Activated T-cell treated with anti-CD3 and anti-CD28 coated beads, Interleukin-2, amount 50 U/mL, for 4 hours (primary cell): ENCODE results near the gene SOX11. TPM values are rescaled to one million over a fixed set of nuclear protein-coding genes. Genes with fewer than 3 reads are reported as not detected.

Source experiments
- ATAC-seq, 2 donors: fragments of 200-7000 bp; cut with Tn5 transposase; one replicate each; pipeline ENCODE4 v1.10.0; 2021
- DNase-seq: peaks from one replicate; pipeline ENCODE4 v3.0.0-alpha.2; 2020
- H3K27me3 Mint-ChIP-seq: one replicate; pipeline ENCODE4 v1.8.0; 2021; ENCODE audit warnings: low read depth, mixed read lengths
- H3K36me3 Mint-ChIP-seq: one replicate; pipeline ENCODE4 v1.8.0; 2022; ENCODE audit warnings: mixed read lengths; ENCODE audit not compliant: insufficient read depth
- H3K4me1 Mint-ChIP-seq: one replicate; pipeline ENCODE4 v1.8.0; 2021; ENCODE audit warnings: low read depth, mixed read lengths
- H3K4me3 Mint-ChIP-seq: one replicate; pipeline ENCODE4 v1.8.0; 2021; ENCODE audit warnings: mild to moderate bottlenecking, moderate library complexity, mixed read lengths
- H3K9me3 Mint-ChIP-seq: one replicate; pipeline ENCODE4 v1.8.0; 2021; ENCODE audit warnings: mixed read lengths
- total RNA-seq, 3 donors: library from RNA; stranded (reverse); gene quantifications; one replicate each; pipeline ENCODE4 v1.2.1, GENCODE V29; 2021

Gene SOX11
- total RNA-seq, 3 donors from 2014 or later = 0.03 TPM; not detected in 2

DNA sequence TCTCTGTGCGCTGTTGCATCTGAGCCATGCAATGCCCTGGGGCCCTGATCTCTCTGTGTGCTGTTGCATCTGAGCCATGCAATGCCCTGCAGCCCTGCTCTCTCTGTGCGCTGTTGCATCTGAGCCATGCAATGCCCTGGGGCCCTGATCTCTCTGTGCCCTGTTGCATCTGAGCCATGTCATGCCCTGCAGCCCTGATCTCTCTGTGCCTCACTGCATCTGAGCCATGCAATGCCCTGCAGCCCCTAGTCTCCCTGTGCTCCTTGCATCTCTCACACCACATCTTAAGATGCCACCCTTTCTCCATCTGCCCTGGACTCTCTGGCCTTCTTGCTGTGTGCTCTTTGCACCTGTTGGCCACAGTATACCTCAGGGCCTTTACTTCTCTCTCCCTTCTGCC, 56.2 kb downstream of the SOX11 start:
- DNase-seq (no peak), ATAC-seq (no peak)
- H3K4me3 Mint-ChIP-seq = no peak overlapping the region
- no peaks in the 10 kb centered on the region for H3K27me3 Mint-ChIP-seq
- no peaks in the 10 kb centered on the region for H3K4me1 Mint-ChIP-seq
- peaks cover 8% of the 10 kb centered on the region for H3K9me3 Mint-ChIP-seq
- no peaks in the 10 kb centered on the region for H3K36me3 Mint-ChIP-seq

DNA sequence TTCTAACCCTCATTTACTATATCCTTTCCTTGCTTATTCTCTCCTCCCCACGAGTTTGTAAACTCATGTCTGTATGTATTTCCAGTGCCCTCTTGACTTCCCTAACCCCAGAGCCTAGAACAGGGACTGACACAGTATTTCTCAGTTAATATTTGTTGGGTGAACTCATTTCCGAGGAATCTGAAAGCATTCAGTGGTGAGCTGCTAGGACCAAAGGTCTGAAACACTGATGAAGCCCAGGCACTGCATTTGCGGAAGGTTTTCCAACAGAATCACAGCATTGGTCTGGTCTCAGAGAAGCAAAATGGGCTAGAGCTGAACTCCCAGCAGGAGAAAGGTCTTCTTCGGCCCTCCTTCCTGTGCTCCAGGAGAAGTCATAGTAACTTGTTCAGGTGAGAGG, 56.8 kb downstream of the SOX11 start:
- Mint-ChIP-seq H3K27me3 (no peaks in the 10 kb centered on the region), H3K9me3 (peaks cover 8% of the 10 kb centered on the region), H3K36me3 (no peaks in the 10 kb centered on the region), H3K4me1 (no peaks in the 10 kb centered on the region), H3K4me3 (no peak overlapping the region)
- DNase-seq (no peak), ATAC-seq (no peak)

DNA sequence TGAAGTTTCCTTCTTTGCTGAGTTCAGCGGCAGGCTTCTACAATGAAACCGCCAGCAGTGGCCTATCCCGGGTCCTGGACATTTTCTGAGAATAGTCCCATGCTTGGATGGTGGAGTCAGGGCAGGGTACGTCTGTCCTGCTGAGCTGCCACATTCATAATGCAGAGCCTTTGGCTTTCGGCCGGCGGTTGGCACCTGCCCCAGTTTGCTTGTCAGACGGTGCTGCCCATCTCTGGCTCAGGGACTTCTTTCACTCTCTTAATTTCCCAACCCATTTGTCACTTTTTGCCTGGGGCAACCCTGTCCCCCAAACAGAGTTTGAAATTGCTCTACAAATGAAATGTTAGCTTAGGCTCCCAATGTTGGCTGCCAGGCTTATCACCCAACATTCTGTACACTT, 57.2 kb downstream of the SOX11 start:
- H3K4me1 Mint-ChIP-seq = no peaks in the 10 kb centered on the region
- DNase-seq = no peak
- H3K27me3 Mint-ChIP-seq = no peaks in the 10 kb centered on the region
- H3K4me3 Mint-ChIP-seq = no peak overlapping the region
- H3K9me3 Mint-ChIP-seq = peaks cover 8% of the 10 kb centered on the region
- ATAC-seq = no peak
- H3K36me3 Mint-ChIP-seq = no peaks in the 10 kb centered on the region
